Thoracic aorta (tissue), 2 donors: ENCODE data around the gene COL25A1. TPM values are rescaled to one million over a fixed set of nuclear protein-coding genes. Genes with fewer than 3 reads are reported as not detected.

ENCODE experiments used
- ATAC-seq: fragments of 150-250 bp; one replicate; pipeline ENCODE4 v1.8.0; 2017; ENCODE audit warnings: low read depth; ENCODE audit not compliant: insufficient number of reproducible peaks, low FRiP score
- DNase-seq: peaks from one replicate; pipeline ENCODE4 v3.0.0-alpha.2; 2020; ENCODE audit warnings: low spot score
- H3K27ac ChIP-seq, 2 donors: fragments of 200-600 bp; sonication (generic); 1 replicate in 1 of 2; 2 replicates in 1 of 2; pipeline ENCODE4 v1.5.1; 2016; ENCODE audit warnings: mild to moderate bottlenecking in 2 of 2, moderate library complexity in 2 of 2
- H3K27me3 ChIP-seq: fragments of 200-600 bp; sonication (generic); replicated peaks from 2 replicates; pipeline ENCODE4 v1.6.0; 2016; ENCODE audit warnings: mild to moderate bottlenecking; ENCODE audit not compliant: insufficient read depth
- H3K36me3 ChIP-seq: fragments of 200-600 bp; sonication (generic); one replicate; pipeline ENCODE4 v1.5.1; 2016
- H3K4me1 ChIP-seq, 2 donors: fragments of 200-600 bp; sonication (generic); 1 replicate in 1 of 2; 2 replicates in 1 of 2; pipeline versions ENCODE4 v1.5.1 to v1.6.0; 2016; ENCODE audit warnings: low read depth in 2 of 2, mild to moderate bottlenecking in 1 of 2; ENCODE audit not compliant: control insufficient read depth in 1 of 2
- H3K4me3 ChIP-seq: fragments of 200-600 bp; sonication (generic); 2 replicates; pipeline ENCODE4 v1.5.1; 2016; ENCODE audit warnings: mild to moderate bottlenecking
- H3K9me3 ChIP-seq: fragments of 200-600 bp; sonication (generic); 2 replicates; pipeline ENCODE4 v1.5.1; 2016
- CTCF ChIP-seq: fragments of 200-600 bp; sonication (generic); IDR thresholded peaks from one replicate; pipeline ENCODE4 v1.5.1; 2019; ENCODE audit warnings: antibody characterized with exemption
- total RNA-seq, 2 donors: library from RNA; depleted of rRNA; stranded (reverse); fragments of >200 nt; gene quantifications; one replicate each; pipeline versions ENCODE4 v1.1.0 to v1.2.3, GENCODE V29; 2016

COL25A1 gene
- total RNA-seq, 2 donors from 2014 or later: 0.42 to 0.81 TPM

GRCh38 chr4:108851366-108851765, 451.1 kb downstream of the COL25A1 start:
- Histone ChIP-seq H3K9me3 (no peaks in the 10 kb centered on the region), H3K27ac (no peak overlapping the region), H3K36me3 (no peaks in the 10 kb centered on the region), H3K27me3 (no peaks in the 10 kb centered on the region), H3K4me1 (no peaks in the 10 kb centered on the region), H3K4me3 (no peak overlapping the region)
- DNase-seq (no peak), ATAC-seq (no peak)
- TF ChIP-seq CTCF: no peak

GRCh38 chr4:108850219-108850649, 452.2 kb downstream of the COL25A1 start:
- H3K9me3 ChIP-seq: no peaks in the 10 kb centered on the region
- H3K27me3 ChIP-seq: no peaks in the 10 kb centered on the region
- DNase-seq: no peak
- no peak for TF ChIP-seq CTCF
- no peaks in the 10 kb centered on the region for H3K36me3 ChIP-seq
- no peaks in the 10 kb centered on the region for H3K4me1 ChIP-seq
- no peak overlapping the region for H3K27ac ChIP-seq
- ATAC-seq: no peak
- H3K4me3 ChIP-seq: no peak overlapping the region

GRCh38 chr4:108849611-108850168, 452.8 kb downstream of the COL25A1 start:
- no peaks in the 10 kb centered on the region for H3K36me3 ChIP-seq
- ATAC-seq (no peak), DNase-seq (no peak)
- no peak for TF ChIP-seq CTCF
- no peak overlapping the region for H3K4me3 ChIP-seq
- H3K27me3 ChIP-seq: no peaks in the 10 kb centered on the region
- H3K27ac ChIP-seq: no peak overlapping the region
- no peaks in the 10 kb centered on the region for H3K4me1 ChIP-seq
- H3K9me3 ChIP-seq: no peaks in the 10 kb centered on the region

DNA sequence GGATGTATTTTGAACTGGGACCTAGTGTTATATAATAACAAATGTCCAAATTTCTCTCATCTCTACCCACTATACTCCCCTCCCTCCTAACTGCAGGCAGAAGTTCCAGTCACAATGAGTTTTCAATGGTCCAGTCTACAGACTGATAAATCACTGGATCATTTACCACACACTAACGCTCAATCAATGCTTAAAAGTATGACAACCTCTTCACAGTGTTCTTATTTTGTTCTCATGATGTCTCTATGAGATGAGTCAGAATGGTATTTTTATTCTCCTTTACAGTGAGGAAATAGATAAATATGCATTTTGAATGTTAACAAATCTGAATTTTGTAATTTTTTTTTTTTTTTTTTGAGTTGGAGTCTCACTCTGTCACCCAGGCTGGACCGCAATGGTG, 455.9 kb downstream of the COL25A1 start:
- ATAC-seq (no peak), DNase-seq (no peak)
- Histone ChIP-seq H3K4me1 (no peaks in the 10 kb centered on the region), H3K36me3 (no peaks in the 10 kb centered on the region), H3K4me3 (no peak overlapping the region), H3K9me3 (no peaks in the 10 kb centered on the region), H3K27me3 (no peaks in the 10 kb centered on the region), H3K27ac (no peak overlapping the region)
- no peak for TF ChIP-seq CTCF

DNA sequence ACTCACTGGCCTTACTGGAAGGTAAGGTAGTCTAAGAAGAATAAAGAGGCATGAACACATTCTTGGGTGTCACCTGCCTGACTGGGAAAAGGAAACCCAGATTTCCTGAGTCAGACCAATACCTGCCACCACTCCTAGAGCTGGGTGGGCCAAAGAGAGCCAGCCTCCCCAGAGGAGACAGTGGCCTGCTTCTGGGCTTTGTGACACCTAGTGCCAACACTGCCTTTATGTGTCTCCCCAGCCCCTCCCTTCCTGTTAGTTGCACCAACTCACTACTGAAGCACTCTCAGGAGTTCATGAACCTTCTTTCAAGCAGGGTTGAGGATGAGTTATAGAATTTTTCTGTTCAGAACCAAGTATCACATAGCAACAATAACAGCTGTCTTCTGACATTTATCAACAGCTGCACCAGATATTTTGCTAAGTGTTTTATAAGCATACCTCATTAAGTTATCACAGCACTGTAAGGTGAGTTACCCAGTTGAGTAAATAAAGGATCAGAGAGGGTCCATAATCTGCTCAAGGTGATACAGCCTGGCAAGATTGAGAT, 462.0 kb downstream of the COL25A1 start:
- TF ChIP-seq CTCF: no peak
- H3K4me3 ChIP-seq: no peak overlapping the region
- no peaks in the 10 kb centered on the region for H3K9me3 ChIP-seq
- H3K36me3 ChIP-seq: no peaks in the 10 kb centered on the region
- no peak overlapping the region for H3K27ac ChIP-seq
- no peak for ATAC-seq
- H3K4me1 ChIP-seq: no peaks in the 10 kb centered on the region
- H3K27me3 ChIP-seq: no peaks in the 10 kb centered on the region
- DNase-seq: no peak
